HEK293T (cell line): ENCODE results near the gene NAT16.

ENCODE experiments used
- CTCF ChIA-PET: fragments of 350-600 bp; formaldehyde crosslinking; extraction: SDS; loops from one replicate; lab custom pipeline; 2021; ENCODE audit warnings: antibody characterized with exemption, inconsistent platforms; lab: Yijun Ruan, JAX
- POLR2A ChIA-PET: fragments of 350-600 bp; formaldehyde crosslinking; extraction: SDS; loops from one replicate; lab custom pipeline; 2020; ENCODE audit warnings: antibody characterized with exemption, inconsistent platforms; lab: Yijun Ruan, JAX
- DNase-seq: peaks from one replicate; pipeline ENCODE4 v3.0.0; 2012; ENCODE audit warnings: mixed read lengths; ENCODE audit errors: extremely low spot score
- ARNT ChIP-seq: fragments of 450-650 bp; IDR thresholded peaks from 2 replicates; pipeline ENCODE4 v1.6.1; 2017; ENCODE audit warnings: mild to moderate bottlenecking
- BHLHE40 ChIP-seq: fragments of 450-650 bp; IDR thresholded peaks from 2 replicates; pipeline ENCODE4 v1.6.1; 2016; ENCODE audit warnings: mild to moderate bottlenecking, moderate library complexity, borderline replicate concordance
- CTBP1 ChIP-seq: fragments of 450-650 bp; IDR thresholded peaks from 2 replicates; pipeline ENCODE4 v1.6.1; 2016; ENCODE audit warnings: borderline replicate concordance
- ELF4 ChIP-seq: fragments of 450-650 bp; IDR thresholded peaks from 2 replicates; pipeline ENCODE4 v1.6.1; 2017; ENCODE audit warnings: antibody characterized with exemption
- FOXA1 ChIP-seq: fragments of 450-650 bp; IDR thresholded peaks from 2 replicates; pipeline ENCODE4 v1.6.1; 2016; ENCODE audit warnings: mild to moderate bottlenecking
- FOXK2 ChIP-seq: fragments of 450-650 bp; IDR thresholded peaks from 2 replicates; pipeline ENCODE4 v1.6.1; 2016; ENCODE audit warnings: mild to moderate bottlenecking
- FOXM1 ChIP-seq: fragments of 450-650 bp; IDR thresholded peaks from 2 replicates; pipeline ENCODE4 v1.6.1; 2017; ENCODE audit warnings: mild to moderate bottlenecking, borderline replicate concordance
- HDGF ChIP-seq: fragments of 450-650 bp; IDR thresholded peaks from 2 replicates; pipeline ENCODE4 v1.6.1; 2017; ENCODE audit warnings: antibody characterized with exemption, borderline replicate concordance
- L3MBTL2 ChIP-seq: fragments of 450-650 bp; conservative IDR thresholded peaks from 2 replicates; pipeline ENCODE4 v1.6.1; 2016; ENCODE audit warnings: mild to moderate bottlenecking
- LEF1 ChIP-seq: fragments of 450-650 bp; IDR thresholded peaks from 2 replicates; pipeline ENCODE4 v1.6.1; 2017; ENCODE audit warnings: mild to moderate bottlenecking, borderline replicate concordance
- NFRKB ChIP-seq: fragments of 450-650 bp; IDR thresholded peaks from 2 replicates; pipeline ENCODE4 v1.6.1; 2016; ENCODE audit warnings: mild to moderate bottlenecking, moderate library complexity
- SP1 ChIP-seq: fragments of 450-650 bp; IDR thresholded peaks from 2 replicates; pipeline ENCODE4 v1.6.1; 2017
- SUZ12 ChIP-seq: fragments of 450-650 bp; IDR thresholded peaks from 2 replicates; pipeline ENCODE4 v1.6.1; 2016; ENCODE audit warnings: mild to moderate bottlenecking
- TARDBP ChIP-seq: fragments of 450-650 bp; IDR thresholded peaks from 2 replicates; pipeline ENCODE4 v1.6.1; 2016
- ZNF384 ChIP-seq: fragments of 450-650 bp; IDR thresholded peaks from 2 replicates; pipeline ENCODE4 v1.6.1; 2016
- TF ChIP-seq, protein P1 (sequence below): fragments of 450-650 bp; IDR thresholded peaks from 2 replicates; pipeline ENCODE4 v1.6.1; 2016

The NAT16 gene

DNA sequence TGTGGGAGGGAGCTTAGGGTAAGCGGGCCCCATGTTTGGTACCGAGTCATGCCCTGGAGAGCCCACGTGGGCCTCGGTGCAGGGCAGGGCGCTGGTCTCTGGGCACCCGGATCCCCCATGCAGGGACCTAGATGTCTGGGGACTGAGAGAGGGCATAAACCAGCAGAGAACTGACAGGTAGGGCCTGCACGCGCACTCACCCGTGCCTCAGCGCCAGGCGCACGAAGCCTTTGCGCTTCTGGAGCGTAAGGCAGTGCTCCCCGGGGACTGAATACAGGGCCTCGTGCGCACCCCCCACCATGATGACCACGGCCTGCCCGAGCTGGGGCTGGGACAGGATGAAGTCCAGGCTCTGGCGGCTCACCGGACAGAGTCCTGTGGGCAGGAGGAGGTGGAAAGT lies 17.9 kb upstream of the NAT16 start:
- ChIA-PET POLR2A (no interaction called here), CTCF (no interaction called here)
- TF ChIP-seq FOXA1 (no peak), ELF4 (no peak), NFRKB (no peak), ARNT (no peak), ZNF384 (no peak), TARDBP (no peak), L3MBTL2 (no peak), FOXM1 (no peak), CTBP1 (no peak)
- TF ChIP-seq, protein P1, sequence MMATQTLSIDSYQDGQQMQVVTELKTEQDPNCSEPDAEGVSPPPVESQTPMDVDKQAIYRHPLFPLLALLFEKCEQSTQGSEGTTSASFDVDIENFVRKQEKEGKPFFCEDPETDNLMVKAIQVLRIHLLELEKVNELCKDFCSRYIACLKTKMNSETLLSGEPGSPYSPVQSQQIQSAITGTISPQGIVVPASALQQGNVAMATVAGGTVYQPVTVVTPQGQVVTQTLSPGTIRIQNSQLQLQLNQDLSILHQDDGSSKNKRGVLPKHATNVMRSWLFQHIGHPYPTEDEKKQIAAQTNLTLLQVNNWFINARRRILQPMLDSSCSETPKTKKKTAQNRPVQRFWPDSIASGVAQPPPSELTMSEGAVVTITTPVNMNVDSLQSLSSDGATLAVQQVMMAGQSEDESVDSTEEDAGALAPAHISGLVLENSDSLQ, result no peak
- no peak for DNase-seq

DNA sequence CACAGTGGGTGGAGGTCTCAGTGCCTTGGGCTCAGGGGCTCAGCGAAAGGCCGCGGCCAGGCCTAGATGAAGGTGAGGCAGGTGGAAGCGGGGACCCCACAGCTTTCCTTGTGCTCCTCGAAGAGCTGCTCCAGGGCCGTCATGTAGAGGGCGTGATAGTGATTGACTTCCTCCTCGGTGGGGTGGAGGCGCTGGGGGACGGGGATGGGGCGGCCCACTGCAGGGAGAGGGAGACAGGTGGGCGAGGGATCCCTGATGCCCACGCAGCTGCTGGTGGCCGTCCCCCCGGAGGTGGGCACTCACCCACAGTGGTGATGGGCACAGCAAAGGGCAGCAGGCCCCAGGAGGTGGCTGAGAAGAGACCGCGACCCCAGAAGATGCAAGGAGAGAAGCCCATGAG lies 15.8 kb upstream of the NAT16 start:
- no peak for DNase-seq
- POLR2A ChIA-PET, result interaction anchor here (0.8 kb wide), 1 partner anchor 13 kb away, joined by 3 read pairs; no protein-coding TSS in a partner anchor
- CTCF ChIA-PET, result interaction anchor here (5.5 kb wide), 1 partner anchor 54 kb away, joined by 112 read pairs; no protein-coding TSS in a partner anchor
- TF ChIP-seq SUZ12, result no peak

DNA sequence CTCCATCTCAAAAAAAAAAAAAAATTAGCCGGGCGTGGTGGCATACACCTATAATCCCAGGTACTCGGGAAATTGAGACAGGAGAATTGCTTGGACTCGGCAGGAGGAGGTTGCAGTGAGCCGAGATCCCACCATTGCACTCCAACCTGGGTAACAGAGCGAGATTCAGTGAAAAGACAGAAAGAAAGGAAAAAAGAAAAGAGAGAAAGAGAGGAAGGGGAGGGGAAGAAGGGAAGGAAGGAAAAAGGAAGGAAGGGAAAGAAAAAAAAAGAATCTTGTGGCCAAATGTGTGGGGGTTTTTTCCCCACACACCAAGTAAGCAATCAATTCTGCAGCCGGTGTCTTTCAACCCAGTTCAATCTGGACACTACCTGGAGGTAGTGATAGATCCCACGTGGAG lies 9.0 kb upstream of the NAT16 start:
- no peak for DNase-seq
- CTCF ChIA-PET, result no interaction called here
- TF ChIP-seq ARNT (no peak), NFRKB (no peak), FOXK2 (no peak), BHLHE40 (no peak), FOXA1 (no peak), CTBP1 (no peak), ELF4 (no peak), LEF1 (no peak), SP1 (no peak), TARDBP (no peak)
- POLR2A ChIA-PET, result no interaction called here

DNA sequence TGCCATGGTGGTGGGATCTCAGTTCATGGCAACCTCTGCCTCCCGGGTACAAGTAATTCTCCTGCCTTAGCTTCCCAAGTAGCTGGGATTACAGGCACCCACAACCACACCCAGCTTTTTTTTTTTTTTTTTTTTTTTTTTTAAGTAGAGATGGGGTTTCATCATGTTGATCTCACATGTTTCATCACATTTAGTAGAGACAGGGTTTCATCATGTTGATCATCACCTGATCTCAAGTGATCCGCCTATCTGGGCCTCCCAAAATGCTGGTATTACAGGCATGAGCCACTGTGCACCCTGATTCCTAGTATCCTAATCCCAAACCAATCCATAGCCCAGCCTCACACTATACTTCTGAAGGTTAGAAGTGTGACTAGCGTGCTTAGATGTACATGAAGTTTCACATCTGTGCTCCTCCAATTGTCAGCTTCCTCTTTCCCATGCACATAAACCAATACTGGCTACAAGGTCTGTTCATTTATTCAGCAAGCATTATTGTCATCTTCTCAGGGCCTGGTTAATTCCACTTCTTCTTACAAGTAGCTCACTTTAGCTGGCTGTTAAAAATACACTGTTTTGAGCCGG lies 6.8 kb upstream of the NAT16 start:
- TF ChIP-seq FOXM1 (no peak), L3MBTL2 (no peak), LEF1 (no peak), SUZ12 (no peak), ZNF384 (no peak), TARDBP (no peak), FOXK2 (no peak), CTBP1 (no peak), FOXA1 (no peak), HDGF (no peak), NFRKB (no peak), SP1 (no peak)
- TF ChIP-seq, protein P1, result no peak
- DNase-seq, result no peak
- CTCF ChIA-PET, result interaction anchor here (1.1 kb wide), 1 partner anchor 43 kb away, joined by 7 read pairs; no protein-coding TSS in a partner anchor
- POLR2A ChIA-PET, result no interaction called here

DNA sequence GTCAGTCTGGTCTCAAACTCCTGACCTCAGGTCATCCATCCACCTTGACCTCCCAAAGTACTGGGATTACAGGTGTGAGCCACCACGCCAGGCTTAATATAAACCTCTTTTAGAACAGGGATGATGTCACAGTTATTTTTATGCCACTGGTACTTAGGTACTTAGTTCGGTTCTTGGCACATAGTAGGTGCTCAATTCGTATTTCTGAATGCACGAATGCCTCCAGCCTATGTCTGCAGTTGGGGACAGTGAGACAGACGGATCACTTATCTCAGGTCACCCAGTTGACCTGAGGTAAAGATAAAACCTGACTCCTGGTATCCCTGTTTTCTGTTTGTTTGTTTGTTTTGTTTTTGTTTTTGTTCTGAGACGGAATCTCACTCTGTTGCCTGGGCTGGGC lies 6.1 kb upstream of the NAT16 start:
- POLR2A ChIA-PET, result interaction anchor here (1.0 kb wide), 1 partner anchor 32 kb away, joined by 3 read pairs; the partner anchor contains the start of gene ZNHIT1
- CTCF ChIA-PET, result no interaction called here
- DNase-seq, result no peak
- TF ChIP-seq CTBP1 (no peak), FOXK2 (no peak), SP1 (no peak), NFRKB (no peak), HDGF (no peak), ELF4 (no peak), FOXA1 (no peak), LEF1 (no peak), BHLHE40 (no peak), TARDBP (no peak), ZNF384 (no peak), FOXM1 (no peak), SUZ12 (no peak)

DNA sequence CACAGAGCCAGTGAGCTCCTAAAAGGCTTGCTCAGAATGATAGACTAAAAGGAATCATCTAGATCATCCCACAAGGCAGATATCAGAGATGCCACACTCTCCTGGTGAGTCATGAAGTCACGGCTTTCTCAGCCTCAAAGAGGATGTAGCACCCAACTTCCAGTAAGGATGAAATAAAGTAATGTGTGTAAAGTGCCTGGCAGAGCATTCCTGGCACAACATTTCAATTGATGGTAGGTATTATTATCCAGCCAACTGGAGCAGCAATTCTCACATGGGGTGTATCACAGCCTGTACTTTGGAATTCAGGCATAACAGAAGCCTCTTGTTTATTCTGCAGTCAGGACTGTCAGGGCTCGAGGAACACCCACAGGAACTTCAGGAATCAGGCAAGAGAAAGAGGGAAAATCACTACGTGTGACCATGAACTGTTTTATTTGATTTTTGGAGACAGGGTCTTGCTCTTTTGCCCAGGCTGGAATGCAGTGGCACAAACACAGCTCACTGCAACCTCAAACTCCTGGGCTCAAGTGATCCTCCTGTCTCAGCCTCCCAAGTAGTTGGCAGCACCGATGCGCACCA lies 5.3 kb upstream of the NAT16 start:
- DNase-seq, result no peak
- no peak for TF ChIP-seq FOXK2
- TF ChIP-seq BHLHE40, result no peak
- no peak for TF ChIP-seq SP1
- TF ChIP-seq SUZ12, result no peak
- TF ChIP-seq L3MBTL2, result no peak
- TF ChIP-seq CTBP1, result no peak
- no peak for TF ChIP-seq FOXA1
- TF ChIP-seq, protein P1, result no peak
- no peak for TF ChIP-seq ZNF384
- TF ChIP-seq ARNT, result no peak
- no peak for TF ChIP-seq TARDBP
- POLR2A ChIA-PET, result interaction anchor here (0.7 to 1.0 kb wide), 2 partner anchors 12 to 33 kb away, joined by 3 read pairs; partner anchors contain the start of gene ZNHIT1
- CTCF ChIA-PET, result interaction anchor here (0.7 to 0.8 kb wide), 2 partner anchors 9 to 43 kb away, joined by 3 to 4 read pairs; no protein-coding TSS in a partner anchor
